ENCODE measurements around the gene IFI30.

Gene IFI30

DNA sequence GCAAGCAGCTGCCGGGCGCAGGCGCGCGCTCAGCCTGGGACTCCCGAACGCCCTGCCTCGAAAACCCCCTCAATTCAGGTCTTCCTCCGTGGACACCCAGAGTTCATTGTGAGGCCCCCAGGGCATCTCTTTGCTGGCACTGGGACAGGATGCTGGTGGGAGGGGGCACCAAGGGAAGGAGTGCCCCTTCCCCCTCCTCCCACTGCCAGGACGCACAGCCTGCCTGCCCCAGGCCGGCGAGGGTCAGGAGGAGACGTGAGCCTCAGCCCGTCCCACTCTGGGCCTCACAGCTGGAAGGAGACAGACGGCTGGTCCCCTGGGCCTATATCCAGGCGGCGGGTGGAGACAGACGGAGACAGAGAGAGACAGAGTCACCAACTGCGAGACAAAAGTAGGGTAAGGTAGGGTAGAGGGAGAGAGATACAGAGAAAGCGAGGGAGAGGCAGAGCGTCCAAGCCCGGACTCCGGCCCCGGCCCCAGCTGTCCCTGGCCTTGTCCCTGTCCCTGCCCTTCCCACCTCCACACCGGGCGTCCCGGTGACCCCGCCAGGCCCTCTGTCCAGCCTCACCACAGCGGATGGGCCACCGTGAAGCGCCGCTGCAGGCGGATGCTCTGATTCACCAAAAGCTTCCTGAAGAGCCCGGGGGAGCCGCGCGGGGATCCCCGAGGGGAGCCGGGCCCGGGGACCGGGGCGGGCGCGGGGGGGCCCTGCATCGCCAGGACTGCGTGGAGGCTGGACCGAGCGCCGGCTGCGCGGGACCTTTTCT is 52.3 kb downstream of the IFI30 start, which contains the start of gene PDE4C:
TSS of gene PDE4C (minus strand) at position 737 of the 767 bp plus-strand sequence. CDS start at position 714, 23 bp downstream.
- no peak for DNase-seq (ENCODE audit: low spot score)

DNA sequence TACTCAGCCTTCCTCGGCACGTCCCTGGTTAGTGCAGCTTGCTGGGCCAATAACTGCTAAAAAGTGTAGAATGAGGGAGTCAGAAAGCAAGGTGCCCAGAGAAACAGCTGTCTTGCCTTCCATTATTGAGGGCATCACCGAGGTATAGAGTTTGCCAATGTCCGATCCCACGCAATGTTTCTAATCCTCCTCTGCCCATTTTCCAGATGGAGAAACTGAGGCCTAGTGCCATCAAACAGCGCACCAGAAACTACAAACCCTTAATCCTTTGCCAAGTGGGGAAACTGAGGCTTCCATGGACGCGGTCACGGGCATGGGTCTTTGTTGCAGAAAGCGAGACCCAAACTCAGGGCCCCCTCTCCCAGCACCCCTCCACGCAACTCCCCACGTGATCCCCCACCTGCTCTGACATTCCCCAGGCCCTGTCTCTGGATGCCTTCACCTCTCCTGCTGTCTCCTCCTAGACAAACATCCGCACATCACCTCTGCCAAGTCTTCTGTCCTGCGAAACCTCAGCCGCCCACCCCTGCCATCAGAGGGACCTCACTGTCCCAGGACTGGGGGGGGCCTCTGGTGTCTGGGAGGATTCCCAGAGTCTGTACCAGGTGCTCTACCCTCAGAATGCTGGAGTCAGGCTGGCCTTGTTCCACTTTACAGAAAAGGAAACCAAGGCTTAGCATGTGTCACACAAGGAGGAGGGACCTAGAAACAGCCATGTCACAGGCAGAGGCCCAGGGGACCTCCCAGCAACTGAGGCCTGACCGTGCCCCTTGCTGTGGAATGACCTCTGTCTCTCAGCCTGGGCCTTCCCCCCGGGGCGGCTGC is 53.6 kb downstream of the IFI30 start:
- DNase-seq (ENCODE audit: low spot score), result no peak

Data from CD4-positive, alpha-beta T cell treated with Interleukin-15 for 4 hours (primary cell).